ENCODE data around the gene TGM2. TPM values are rescaled to one million over a fixed set of nuclear protein-coding genes. Genes with fewer than 3 reads are reported as not detected.
A peak's percentile ranks its signal among the peaks of the same experiment; 100 is the strongest.

The TGM2 gene
- total and polyA plus RNA-seq, 2 donors (not counting 1 experiment from before 2014, with no cell fraction given): 2.4 to 60.8 TPM

DNA sequence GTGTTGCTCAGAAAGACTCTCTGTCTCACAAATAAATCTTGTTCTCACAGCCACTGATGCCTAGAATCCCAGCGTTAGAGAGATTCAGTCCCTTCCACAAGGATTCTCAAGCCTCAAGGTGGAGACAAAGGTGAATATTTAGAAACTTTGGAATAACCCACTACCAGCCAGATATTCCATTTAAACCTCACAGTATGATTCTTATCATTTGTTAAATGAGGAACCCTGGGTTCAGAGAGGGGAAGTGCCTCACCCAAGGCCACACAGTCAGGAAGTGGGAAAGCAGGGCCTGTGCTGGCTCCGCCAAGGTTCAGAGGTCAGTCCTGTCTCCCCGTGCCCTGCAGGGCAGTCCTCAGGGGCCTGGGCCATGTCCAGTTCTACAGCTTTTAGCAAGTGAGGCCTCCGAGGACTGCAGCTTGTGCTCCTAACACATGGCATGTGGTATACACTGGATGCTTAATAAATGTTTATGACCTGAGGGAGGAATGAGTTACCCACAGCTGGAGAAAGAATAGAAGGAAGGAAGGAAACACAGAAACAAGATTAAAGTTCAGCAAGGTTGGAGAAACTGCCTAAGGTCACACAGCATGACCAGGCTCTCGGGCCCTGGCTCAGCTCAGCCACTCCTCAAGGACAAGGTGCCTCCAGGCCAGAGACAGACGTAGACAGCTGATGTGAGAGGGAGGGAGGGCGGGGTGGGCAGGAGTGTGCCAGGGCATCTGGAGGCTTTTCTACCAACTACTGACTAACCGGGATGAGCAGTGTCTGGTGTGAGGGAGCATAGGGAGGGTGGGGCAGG is 3.9 kb upstream of the TGM2 start:
- no peaks in the 10 kb centered on the region for H3K27me3 Mint-ChIP-seq
- H4K20me1 ChIP-seq (ENCODE audit: control insufficient read depth, insufficient read depth, low read length, poor library complexity, severe bottlenecking): no peaks in the 10 kb centered on the region
- 46% methylated on average over 4 of the region's 8 CpGs for WGBS (ENCODE audit: insufficient coverage)
- DNase-seq (no peak), ATAC-seq (ENCODE audit: low read depth) (no peak)
- peaks cover 0 to 7% (median 0%) of the 10 kb centered on the region in 4 experiments for H3K27me3 ChIP-seq (replicated peaks in 1 of 4; ENCODE audit: control extremely low read depth in 1 of 4, control insufficient read depth in 3 of 4, insufficient read depth in 4 of 4, low read length in 3 of 4)
- H3K9me3 Mint-ChIP-seq (ENCODE audit: insufficient read depth): no peaks in the 10 kb centered on the region
- no peak overlapping the region for H3K4me3 ChIP-seq (ENCODE audit: control extremely low read depth in 1 of 5, extremely low read depth in 1 of 5, insufficient read depth in 1 of 5, low read depth in 2 of 5, low read length in 4 of 5)
- H3K4me1 ChIP-seq (ENCODE audit: control insufficient read depth in 2 of 2, insufficient read depth in 2 of 2, low read length in 2 of 2): peaks cover 18 to 28% of the 10 kb centered on the region in 2 donors
- no peak overlapping the region for H3K9ac ChIP-seq (ENCODE audit: low read length)
- ChIA-PET POLR2A (no interaction called here), CTCF (interaction anchor here (1.2 to 6.1 kb wide), 4 partner anchors 53 to 111 kb away, joined by 5 to 74 read pairs (median 65); no protein-coding TSS in a partner anchor)
- no peak overlapping the region for H3K4me3 Mint-ChIP-seq
- H3K79me2 ChIP-seq (ENCODE audit: control insufficient read depth, insufficient read depth, low read length): no peaks in the 10 kb centered on the region
- H3K9me3 ChIP-seq (ENCODE audit: control extremely low read depth in 1 of 3, control insufficient read depth in 2 of 3, insufficient read depth in 1 of 3, low read length in 2 of 3): peaks cover 0 to 4% (median 0%) of the 10 kb centered on the region in 3 donors
- intact Hi-C loops (cut with micrococcal nuclease): no loop called here
- TF ChIP-seq EZH2 (IDR thresholded peaks at IDR 0.05; ENCODE audit: borderline replicate concordance, insufficient read depth, low read depth, low read length, poor library complexity, severe bottlenecking) (no peak), CTCF (IDR thresholded peaks at IDR 0.05) (no peak)
- peak overlapping the region; percentile 39 for H2AFZ ChIP-seq (ENCODE audit: insufficient read depth, low read depth, low read length, poor library complexity, severe bottlenecking)
- H3K27ac Mint-ChIP-seq: peak overlapping the region; percentile 4
- H3K4me1 Mint-ChIP-seq: peaks cover 27% of the 10 kb centered on the region
- peak overlapping the region in 1 of 2 donors; percentile 6 for H3K27ac ChIP-seq (ENCODE audit: low read length in 2 of 2)
- H3K4me2 ChIP-seq (replicated peaks; ENCODE audit: low read depth, low read length, poor library complexity, severe bottlenecking): peak overlapping the region; percentile 26
- H3K36me3 ChIP-seq (replicated peaks in 1 of 2; ENCODE audit: control extremely low read depth in 1 of 2, control insufficient read depth in 1 of 2, extremely low read depth in 1 of 2, insufficient read depth in 2 of 2, low read length in 1 of 2): no peaks in the 10 kb centered on the region
